ENCODE results near the gene KMT2A.

DNA sequence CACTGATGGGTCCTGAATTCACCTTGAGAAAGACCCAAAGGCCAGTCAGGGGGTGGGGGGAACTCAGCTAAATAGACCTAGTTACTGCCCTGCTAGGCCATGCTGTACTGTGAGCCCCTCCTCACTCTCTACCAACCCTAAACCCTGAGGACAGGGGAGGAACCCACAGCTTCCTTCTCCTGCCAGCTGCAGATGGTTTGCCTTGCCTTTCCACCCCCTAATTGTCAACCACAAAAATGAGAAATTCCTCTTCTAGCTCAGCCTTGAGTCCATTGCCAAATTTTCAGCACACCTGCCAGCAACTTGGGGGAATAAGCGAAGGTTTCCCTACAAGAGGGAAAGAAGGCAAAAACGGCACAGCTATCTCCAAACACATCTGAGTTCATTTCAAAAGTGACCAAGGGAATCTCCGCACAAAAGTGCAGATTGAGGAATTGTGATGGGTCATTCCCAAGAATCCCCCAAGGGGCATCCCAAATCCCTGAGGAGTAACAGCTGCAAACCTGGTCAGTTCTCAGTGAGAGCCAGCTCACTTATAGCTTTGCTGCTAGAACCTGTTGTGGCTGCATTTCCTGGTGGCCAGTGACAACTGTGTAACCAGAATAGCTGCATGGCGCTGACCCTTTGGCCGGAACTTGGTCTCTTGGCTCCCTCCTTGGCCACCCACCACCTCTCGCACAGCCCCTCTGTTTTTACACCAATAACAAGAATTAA, 88.6 kb downstream of the KMT2A start:
- TF ChIP-seq EZH2 (IDR thresholded peaks at IDR 0.05; ENCODE audit: borderline replicate concordance, low read depth, low read length, poor library complexity, severe bottlenecking) = no peak
- TF ChIP-seq, protein P1, sequence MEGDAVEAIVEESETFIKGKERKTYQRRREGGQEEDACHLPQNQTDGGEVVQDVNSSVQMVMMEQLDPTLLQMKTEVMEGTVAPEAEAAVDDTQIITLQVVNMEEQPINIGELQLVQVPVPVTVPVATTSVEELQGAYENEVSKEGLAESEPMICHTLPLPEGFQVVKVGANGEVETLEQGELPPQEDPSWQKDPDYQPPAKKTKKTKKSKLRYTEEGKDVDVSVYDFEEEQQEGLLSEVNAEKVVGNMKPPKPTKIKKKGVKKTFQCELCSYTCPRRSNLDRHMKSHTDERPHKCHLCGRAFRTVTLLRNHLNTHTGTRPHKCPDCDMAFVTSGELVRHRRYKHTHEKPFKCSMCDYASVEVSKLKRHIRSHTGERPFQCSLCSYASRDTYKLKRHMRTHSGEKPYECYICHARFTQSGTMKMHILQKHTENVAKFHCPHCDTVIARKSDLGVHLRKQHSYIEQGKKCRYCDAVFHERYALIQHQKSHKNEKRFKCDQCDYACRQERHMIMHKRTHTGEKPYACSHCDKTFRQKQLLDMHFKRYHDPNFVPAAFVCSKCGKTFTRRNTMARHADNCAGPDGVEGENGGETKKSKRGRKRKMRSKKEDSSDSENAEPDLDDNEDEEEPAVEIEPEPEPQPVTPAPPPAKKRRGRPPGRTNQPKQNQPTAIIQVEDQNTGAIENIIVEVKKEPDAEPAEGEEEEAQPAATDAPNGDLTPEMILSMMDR (conservative IDR thresholded peaks at IDR 0.05; ENCODE audit: low read depth, low read length) = no peak

All from A673 (cell line).